Activated gamma-delta T cell treated with Interleukin-2 at 50 U/mL for 16 hours (primary cell): ENCODE data around the gene ZNF438.
"Not testable (repeated sequence)": the region's sequence is repeated elsewhere in the genome, so short reads cannot be mapped to it uniquely, and the experiment has no call there.

Experiments
- DNase-seq: peaks from one replicate; pipeline ENCODE4 v3.0.0-alpha.2; 2020

The ZNF438 gene

DNA sequence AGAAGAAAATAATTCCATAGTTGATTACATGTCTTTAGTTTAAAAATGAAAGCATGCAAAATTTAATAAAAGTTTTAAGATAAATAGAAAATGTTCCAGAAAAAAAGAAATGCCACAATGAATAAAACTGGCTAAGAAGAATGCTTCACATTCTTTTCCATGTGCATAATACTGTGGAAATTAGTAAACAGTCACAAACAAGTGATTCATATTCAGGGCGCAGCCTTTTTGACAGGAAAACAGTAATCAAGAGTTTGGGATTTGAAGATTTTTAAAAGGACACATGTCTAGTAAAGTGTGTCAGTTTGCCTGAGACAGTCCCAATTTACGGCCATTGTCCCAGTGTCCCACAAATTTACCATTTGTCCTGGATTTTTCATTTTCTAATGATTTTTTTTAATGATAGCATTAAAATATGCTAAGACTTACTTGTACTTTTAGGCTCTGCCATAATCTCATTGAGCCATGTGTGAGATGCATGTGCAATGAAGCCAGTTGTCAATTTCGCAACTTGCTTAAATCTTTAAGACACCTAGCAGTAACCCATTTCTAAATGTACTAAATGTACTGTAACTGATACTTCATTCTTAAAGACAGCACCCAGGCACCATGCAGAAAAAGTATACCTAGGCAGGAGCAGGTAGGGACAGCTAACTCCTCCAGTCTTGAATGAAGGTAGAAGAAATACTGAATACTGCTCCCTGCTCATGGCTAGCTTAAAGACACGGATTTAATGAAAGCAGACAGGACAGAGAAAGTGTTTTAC, 46.9 kb downstream of the ZNF438 start:
- no peak for DNase-seq

DNA sequence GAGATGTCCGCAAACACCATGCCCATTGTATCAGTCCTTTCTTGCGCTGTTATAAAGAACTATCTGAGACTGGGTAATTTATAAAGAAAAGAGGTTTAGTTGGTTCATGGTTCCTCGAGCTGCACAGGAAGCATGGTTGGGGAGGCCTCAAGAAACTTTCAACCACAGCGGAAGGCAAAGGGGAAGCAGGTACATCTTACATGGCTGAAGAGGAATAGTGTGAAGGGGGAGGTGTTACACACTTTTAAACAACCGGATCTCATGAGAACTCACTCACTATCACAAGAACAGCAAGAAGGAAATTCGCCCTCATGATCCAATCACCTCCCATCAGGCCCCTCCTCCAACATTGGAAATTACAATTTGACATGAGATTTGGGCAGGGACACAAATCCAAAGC, 48.5 kb downstream of the ZNF438 start:
- not testable (repeated sequence) for DNase-seq

DNA sequence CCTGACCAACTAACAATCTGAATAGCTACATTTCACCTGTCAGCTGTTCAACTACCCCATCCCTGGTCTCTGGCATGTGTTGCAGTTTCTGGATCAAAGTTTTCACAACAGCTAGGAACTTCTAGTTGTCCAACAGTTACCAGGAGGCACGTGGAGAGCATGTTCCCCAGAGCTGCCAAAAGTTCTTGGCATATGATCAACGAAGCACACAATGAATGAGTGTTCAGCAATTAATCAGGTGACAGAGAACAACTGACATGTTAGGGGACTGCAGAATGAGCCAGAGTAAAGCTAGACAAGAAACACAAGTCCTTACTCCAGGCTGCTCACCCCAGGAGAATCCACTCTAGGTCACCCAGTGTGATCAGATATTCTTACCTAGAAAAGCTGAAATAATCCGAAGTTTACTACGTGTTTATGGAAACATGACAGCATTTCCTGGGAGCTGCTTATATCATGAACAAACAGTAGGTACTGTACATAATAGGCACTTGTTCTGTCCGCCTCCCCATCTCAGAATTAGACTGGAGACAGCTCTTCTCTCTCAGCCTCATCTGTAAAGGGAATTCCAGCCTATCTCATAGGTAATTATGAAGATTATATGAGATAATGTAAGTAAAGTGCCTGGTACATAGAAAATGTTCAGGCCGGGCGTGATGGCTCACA, 50.6 kb downstream of the ZNF438 start:
- no peak for DNase-seq

DNA sequence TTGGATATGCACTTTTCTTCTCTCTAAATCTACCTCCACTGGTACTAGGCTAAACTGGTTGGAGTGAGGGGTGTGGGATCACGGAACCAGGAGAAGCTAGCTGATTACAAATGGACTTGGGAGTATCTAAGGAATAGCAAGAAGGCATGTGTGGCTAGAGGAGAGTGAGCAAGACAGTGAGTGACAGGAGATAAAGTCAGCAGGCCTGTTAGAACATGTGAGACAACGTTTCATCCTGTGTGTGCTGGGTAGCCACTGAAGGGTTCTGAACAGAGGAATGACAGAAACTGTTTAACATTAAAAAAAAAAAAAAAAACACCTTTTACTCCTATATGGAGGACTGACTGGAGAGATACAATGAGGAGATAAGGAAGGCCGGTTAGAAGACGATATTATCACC, 51.7 kb downstream of the ZNF438 start:
- DNase-seq: no peak

DNA sequence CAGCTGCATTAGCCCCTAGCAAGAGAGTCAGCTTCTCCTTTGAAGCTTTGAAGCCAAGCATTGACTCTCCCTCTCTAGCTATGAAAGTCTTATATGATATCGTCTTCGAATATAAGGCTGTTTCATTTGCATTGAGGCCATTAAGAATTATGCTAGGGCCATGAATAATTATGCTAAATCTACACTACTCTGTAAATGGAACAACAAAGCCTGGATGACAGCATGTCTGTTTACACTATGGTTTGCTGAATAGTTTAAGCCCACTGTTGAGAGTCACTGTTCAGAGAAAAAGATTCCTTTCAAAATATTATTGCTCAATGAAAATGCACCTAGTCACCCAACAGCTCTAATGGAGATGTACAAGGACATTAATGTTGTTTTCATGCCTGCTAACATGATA, 52.8 kb downstream of the ZNF438 start:
- DNase-seq: no peak

DNA sequence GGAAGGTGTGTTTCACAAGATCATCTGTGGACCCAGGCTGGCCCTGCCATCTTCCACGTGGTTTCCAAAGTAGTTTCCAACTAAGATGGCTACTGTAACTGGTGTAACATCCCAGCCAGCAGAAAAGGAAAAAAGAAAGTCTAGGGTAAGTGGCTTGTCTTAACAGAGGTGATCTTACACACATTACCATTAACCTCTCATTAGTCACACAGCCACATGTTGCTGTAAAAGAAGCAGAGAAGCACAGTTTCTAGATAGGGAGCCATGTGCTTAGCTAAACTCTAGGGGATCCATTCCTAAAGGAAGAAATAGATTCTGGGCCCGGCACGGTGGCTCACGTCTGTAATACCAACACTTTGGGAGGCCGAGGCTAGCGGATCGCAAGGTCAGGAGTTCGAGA, 54.3 kb downstream of the ZNF438 start:
- DNase-seq: no peak

DNA sequence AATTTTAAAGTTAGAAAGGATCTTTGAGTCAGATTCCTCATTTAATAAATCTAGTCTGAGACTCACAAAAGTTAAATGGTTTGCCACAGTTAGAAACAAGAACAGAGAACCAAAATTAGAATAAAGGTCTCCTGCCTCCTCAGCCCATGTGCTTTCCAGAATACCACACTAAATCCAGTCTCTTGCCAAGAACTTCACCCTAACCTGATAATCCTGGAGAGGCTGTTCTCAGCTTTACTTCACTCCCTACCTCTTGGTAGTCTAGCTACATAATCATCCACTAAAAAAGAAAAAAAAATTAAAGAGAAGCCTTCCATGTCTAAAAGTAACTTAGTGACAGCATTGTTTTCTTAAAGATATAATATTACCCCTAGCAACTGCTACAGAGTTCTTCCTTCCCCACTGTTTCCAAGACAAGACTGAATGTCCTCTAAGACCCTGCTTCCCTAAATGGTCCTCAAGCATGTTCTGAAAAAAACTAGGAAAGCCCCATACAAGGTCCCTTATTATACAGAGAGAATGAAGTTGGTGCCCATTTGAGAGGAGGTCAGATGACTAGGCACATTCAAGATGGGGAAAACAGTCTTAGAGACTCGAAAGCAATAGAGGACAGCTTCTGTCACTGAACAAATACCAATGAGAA, 56.8 kb downstream of the ZNF438 start:
- no peak for DNase-seq

DNA sequence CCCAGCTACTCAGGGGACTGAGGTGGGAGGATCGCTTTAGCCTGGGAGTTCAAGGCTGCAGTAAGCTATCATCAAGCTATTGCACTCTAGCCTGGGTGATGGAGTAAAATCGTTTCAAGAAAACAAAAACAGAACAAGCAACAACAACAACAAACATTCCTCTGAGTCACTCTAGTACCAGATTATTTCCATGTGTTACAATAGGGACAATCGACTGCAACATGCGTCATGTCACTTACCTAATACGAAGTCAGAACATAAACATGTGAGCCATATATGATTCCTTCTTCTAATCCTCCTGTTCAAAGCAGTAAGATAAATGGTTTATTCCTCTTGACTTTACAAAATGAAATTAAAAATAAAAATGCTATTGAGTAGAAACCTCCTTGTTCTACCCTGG, 57.3 kb downstream of the ZNF438 start:
- DNase-seq: no peak

DNA sequence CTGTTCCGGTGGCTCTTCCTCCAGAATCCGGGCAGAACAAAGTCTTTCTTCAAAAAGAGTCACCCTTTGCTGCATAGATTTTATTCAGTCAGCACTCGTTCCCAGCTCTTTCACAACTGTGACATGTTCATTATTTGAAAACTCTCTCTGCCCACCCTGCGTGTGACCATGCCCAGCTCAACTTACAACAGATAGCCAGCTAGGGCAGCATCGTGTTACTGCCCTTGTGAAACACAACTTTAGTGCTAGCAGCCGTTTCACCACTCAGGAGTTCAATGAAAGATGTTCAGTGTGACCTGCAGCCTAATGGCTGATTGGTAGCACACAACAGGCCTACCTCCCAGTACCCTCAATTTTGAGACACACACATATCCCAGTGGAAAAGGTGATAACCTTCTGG, 57.9 kb downstream of the ZNF438 start:
- DNase-seq: no peak

DNA sequence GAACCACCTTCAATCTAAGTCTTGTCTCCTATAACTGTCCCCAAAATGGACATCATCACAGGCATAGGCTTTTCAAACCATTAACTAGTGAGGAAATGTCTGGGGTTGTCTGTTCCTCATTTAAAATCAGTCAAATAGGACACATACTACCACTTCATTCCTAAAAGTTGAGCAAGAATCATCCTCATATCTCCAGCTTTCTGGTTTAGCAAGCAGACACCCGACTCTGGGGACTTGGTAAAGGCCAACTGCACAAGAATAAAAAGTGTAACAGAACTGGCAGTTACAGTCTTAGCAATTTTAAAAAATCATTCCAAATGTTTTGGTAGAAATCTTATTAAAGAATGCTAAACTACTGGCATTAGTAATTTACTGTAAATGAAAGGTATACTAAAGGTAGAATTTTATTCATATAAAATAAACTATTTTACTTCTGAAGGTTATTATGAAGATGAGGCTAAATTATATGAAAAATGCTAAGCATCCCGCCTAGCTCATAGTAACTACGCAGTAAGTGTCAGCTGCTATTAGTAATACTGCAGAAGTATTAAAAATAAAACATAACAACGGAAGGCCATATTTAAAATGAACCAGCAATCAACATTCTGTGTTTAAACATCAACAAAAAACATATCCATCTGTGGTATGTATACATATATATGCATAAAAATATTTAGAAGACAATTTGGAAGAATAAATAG, 60.8 kb downstream of the ZNF438 start:
- DNase-seq: no peak

DNA sequence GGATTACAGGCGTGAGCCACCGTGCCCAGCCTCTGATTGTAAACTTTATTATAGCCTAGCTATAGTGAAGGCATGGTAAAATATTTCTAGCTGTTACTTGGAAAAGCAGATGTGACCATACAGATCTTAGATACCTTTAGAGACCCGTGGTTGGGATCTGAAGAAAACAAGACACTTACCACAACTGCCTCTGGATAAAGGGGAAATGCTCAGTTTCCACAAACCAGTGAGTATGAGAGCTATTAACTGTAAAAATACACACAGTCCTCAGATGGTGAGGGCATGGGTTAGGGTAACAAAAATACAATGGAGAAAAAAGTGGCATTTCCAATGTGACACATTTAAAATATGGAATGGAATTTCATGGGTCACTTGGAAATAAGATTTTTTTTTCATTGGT, 63.0 kb downstream of the ZNF438 start:
- DNase-seq: no peak

DNA sequence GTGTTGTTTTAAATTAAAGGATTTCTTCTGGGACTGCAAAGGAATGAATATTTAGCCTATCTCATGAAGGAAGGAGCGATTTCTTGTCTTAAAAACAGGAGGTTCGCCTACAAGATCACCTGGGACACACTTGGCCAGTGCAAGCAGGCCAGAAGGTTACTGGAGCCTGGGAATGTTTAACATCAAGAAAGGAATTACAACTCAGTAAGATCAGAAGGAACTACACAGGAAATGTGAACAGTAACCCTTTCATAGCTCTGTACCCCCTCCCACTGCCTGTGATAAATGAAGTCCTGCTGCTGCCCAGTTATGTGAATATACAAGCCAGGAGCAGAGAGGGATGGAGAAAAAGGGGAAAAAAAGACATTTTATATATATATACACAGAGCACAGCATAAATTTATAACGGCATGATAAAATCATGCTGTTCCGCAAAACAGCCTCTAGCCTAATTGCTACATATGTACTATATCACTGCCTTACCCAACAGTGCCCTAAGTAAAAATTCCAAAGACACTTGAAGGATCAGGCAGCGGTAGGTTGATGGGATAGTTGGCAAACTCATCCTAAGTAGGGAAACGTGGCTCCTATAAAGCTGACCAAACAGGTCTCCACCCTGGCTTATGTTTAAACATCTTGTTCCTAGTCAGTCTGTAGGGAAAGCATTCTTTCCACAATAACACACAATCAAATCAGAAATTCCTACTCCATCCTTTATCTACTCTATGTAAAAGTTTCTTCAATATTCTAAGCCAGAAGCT, 63.8 kb downstream of the ZNF438 start:
- no peak for DNase-seq

DNA sequence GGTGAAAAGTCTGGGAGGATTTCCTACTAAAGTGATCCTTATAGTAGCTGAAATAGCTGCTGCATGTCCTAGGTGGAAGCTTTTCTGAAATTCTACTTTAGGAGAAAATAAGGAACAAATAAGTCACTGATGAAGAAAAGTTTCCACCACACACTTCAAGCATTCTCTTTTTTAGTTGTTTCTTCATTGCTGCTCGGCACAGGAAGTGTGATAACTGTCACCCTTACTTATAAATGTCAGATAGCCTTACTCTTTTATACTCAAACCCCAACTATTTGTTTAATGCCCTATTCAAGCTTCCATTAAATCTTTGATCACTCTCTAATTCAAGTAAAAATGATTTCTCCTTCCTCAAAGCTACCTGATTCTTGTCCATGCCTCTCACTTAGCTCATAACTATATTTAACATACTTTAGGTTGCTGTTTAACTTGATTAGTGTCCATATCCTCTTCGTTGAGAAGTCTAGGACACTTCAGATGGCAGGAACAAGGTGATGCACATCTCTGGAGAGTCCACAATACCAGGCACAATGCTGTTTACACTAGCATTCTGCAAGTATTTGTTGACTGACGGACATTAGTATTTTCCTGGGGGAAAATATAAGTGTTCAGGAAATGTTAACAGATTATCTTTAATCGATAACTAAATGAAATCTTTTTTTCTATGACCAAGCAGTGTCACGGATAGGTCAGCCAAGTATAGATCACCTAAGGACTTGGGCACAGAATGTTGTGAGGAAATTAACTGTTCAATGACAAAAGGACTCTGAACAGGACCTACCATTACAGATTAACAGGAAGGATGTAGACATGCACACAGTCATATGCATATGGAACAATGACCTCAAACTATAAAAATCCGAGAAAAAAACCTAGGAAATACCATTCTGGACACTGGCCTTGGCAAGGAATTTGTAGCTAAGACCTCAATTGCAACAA, 67.4 kb downstream of the ZNF438 start:
- DNase-seq: no peak

DNA sequence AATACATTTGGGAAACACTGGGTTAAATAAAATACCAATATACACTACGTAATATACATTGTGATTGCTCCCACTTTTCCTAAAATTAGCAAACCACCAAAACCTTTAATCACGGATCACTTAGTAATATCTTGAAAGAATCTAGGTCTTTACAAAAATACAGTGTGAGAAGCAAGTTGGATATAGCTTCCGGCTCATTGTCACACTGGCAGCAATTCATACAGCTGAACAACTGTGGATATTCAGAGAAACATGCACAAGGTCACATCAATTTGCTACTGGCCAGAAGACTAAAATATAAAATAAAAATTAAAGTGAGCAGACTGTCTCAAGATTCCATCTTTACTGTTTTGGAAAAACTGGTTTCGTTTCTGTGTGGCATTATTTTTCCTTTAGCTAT, 69.1 kb downstream of the ZNF438 start:
- DNase-seq: no peak

DNA sequence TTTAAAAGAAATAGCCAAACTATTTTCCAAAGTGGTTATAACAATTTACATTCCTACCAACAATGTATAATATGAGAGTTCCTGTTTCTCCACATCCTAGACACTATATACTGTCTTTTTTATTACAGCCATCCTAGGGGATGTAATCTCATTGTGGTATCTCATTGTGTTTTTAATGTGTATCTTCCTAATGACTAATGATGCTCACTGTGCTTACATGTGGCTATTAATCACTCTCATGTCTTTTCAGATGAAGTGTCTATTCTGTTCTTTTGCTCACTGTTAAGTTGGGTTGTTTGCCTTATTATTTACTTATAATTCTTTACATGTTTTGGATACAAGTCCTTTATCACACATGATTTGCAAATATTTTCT, 71.8 kb downstream of the ZNF438 start:
- DNase-seq: no peak

DNA sequence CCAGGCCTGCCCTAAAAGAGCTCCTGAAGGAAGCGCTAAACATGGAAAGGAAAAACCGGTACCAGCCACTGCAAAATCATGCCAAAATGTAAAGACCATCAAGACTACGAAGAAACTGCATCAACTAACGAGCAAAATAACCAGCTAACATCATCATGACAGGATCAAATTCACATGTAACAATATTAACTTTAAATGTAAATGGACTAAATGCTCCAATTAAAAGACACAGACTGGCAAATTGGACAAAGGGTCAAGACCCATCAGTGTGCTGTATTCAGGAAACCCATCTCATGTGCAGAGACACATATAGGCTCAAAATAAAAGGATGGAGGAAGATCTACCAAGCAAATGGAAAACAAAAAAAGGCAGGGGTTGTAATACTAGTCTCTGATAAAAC, 82.4 kb downstream of the ZNF438 start:
- not testable (repeated sequence) for DNase-seq

DNA sequence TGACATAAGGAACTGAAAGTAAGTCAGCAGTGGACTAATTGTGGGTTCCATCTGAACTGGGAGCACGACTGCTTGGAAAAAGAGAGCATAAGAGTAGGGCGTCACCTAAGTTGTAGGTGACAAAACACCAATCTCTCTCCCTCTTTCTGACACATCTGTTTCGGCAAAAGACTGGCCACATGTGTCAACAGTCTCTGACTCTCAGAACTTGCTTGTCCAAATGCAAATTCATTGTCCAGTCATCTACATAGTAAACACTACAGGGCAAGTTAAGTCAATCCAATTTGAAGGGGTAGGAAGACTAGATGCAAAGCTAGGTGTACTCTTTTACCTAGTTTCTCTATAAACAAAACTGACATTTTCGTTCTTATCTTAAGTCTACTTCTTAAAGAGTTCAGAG, 87.7 kb downstream of the ZNF438 start:
- DNase-seq: no peak

DNA sequence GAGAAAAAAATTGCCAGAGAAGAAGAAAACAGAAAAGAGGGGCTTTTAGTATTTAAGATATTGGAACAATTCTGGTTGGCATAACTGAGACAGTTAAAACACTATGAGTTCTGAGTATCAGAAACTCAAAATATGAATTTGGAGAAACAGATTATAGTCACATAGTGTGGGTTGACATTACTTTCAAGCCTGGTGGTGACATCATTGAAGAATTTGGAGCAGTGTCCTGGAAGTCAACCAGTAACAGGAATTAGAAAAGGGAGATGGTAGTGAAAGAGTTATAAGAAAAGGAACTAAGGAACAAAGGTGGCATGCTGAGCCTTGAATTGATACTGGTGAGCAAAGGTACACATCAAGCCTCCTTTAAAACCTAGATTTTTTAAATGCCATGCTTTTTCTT, 88.2 kb downstream of the ZNF438 start:
- DNase-seq: no peak

DNA sequence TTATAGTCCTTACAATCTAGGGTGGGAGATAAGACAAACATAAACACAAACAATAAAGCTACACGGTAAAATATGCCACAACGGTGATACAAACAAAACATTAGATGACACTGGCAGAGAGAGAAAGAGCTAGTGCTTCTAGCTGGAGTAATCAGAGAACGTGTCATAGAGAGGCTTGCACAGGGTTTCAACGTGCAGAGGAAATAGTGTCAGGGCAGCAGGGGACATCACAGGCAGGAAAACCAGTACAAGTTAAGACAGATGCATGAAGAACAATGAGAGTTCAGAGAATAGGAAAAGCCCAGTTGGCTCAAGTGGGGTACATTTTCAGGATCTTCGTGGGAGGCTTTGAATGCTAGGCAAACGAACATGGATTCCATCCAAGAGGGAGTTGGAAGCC, 91.4 kb downstream of the ZNF438 start:
- DNase-seq: no peak

DNA sequence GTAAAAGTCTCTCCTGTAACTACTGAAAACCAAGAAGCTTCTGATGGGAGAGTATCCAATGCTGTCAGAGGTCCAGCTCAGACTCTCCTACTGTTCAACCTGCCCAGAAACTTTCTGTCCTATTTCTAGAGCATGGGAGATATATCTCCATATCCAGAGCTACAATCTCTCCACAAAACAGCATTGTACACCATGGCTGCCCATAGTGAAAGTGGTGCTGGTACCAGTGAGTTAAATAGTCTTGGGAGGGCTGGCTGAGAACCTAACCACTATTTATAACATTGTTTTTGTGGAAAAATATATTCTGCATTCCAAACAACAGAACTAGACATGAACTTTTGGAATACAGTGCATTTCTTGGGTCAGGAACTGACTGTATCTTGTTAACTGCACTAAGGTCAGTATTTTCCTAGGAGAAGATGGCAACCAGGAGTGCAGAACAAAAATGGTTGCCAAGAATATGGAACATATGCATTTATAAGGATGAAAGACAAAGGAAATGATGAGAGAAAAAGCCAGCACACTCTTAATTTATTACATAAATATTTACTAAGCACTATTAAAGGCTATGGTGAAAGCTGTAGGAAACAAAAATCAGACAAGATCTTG, 91.9 kb downstream of the ZNF438 start:
- no peak for DNase-seq

DNA sequence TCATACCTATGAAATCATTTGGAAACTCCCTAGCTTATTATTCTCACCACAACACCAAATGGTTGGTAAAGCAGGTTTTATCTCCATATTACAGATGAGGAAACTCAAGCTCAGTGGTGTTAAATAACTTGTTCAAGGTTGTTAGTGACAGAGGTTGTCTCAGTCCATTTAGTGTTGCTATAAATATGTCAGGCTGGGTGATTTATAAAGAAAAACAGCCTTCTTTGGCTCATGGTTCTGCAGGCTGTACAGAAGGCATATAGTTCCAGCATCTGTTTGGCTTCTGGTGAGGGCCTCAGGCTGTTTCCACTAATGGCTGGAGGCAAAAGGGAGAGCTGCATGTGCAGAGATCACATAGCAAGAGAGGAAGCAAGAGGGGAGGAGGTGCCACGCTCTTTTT, 96.6 kb downstream of the ZNF438 start:
- no peak for DNase-seq
